HL-60/S4 (cell line): ENCODE data around the gene ADSL.

Experiments used
- in situ Hi-C: fragments of 300-500 bp; cut with MboI; formaldehyde crosslinking; loops from 2 replicates; pipeline ENCODE4 v1.14.3; 2022; ENCODE audit warnings: low sequenced_read_pairs

ADSL gene

DNA sequence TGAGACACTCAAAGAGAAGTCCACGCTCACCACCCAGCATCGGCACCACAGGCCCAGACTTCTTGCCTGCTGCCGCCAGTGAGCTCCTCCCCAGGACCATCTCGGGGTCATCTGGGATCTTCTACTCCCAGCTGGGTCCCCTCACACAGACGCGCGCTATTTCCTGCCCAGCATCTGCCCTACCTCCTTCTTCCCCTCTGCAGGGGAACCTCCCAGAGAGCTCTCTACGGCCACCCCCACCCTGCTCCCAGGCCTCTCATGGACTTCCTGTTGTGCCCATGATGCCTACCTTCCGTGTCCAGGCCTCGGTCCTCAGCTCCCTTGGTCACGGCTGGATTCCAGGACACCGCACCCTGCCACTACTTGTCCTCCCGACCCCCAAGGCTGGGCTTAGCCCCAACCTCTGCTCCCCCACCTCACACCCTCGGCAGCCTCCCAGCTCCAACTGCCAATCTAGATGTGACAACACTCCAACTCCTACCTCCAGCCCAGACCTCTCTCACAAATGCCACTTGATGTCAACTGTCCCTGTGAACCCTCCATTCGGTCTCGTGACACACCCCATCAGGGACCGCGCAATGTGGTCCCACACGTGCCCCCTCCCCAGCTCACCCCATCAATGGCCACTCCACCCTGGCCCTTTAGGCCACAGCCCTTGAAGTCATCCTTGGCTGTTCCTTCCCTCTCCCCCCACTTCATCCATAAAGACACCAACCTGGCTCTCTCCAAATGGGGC is 69.4 kb downstream of the ADSL start:
- in situ Hi-C loops = no loop called here

- in situ Hi-C loops = no loop called here
Measured at GRCh38 chr22:40416267-40416570, 69.9 kb downstream of the ADSL start.

DNA sequence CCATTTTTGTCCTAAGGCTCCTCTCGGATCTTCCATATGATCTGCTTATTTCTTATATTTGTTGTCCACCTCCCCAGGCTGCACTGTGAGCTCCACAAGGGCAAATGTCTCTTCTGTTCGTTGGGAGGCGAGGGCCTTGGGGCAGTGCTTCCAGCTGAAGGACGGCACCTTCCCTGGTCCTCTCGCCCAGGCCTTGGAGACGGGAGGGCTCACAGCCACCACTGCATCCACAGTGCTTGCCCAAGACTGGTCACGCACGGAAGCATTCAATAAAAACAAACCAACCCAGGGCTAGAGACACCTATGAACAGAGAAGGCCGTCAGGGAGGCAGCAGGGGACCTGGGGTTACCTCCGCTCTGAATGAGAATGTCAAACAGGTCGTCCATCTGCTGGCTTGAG is 70.3 kb downstream of the ADSL start:
- in situ Hi-C loops = no loop called here

GRCh38 chr22:40417041-40417440 is 70.7 kb downstream of the ADSL start:
- in situ Hi-C loops = no loop called here

- in situ Hi-C loops = no loop called here
Measured at GRCh38 chr22:40417881-40418280, 71.6 kb downstream of the ADSL start.

- in situ Hi-C loops = no loop called here
Measured at GRCh38 chr22:40418366-40419201, 72.3 kb downstream of the ADSL start.

- in situ Hi-C loops = no loop called here
Measured at GRCh38 chr22:40419718-40420117, 73.4 kb downstream of the ADSL start.

DNA sequence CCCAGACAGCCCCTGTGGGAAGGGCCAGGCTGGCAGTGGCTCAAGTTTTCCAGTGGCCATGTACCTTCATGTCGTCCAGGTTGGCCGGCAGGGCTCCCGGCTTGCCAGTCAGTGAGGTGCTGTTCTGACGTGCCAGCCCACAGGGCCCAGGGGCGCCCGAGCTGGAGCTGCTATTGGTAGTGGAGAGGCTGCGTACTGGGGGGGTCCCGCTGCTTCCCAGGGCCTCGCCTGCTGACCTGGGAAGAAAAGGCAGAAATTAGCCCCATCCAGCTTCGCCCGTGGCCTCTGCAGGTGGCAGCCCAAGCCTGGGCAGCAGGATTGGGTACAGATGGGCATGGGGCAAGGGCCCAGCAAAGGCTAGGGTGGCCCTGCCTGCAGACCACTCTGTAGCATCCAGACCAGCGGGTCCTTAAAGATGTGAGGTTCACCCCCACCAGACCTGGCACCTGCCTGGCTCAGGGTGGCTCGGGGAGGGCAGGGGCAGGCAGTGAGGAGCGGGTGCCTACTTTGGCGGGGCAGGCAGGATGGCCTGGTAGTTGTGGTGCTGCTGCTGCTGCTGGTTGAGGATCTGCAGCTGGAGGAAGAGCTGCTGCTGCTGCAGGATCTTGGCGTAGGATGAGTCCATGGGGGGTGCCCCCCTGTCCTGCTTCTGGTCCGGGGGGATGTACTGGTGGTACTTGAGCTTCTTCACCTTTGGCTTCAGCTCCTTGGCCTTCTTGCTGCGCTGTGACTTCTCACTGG is 74.2 kb downstream of the ADSL start:
- in situ Hi-C loops = no loop called here

DNA sequence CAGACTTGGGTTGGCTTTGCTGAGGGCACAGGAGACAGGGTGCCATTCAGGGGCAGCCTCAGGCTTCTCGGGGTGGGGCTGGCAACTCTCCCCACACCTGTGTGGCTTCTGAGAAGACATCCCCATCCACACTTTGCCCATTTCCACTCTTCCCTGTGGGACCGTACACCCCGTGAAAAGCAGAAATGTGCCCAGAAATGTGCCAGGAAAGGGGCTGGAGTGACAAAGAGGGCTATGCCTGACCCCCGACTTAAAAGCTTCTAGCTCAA is 74.7 kb downstream of the ADSL start:
- in situ Hi-C loops = no loop called here

DNA sequence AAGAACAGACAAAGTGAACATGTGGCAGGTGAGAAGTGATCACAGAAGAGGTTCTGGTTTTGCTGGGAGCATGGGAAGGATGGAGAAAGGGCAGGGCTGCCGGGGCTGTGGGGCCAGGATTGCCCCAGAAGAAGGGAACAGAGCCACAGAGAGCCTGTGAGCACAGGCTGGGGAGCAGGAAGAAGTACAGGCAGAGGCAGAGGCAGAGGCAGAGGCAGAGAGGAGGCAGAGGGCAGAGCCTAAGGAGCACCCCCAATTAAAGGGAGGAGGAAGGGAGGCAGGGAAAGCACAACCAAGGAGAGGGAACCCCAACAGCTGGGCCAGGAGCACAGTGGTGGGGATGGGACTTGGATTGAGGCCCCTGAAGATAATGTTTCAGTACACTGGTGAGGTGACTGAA is 75.6 kb downstream of the ADSL start:
- in situ Hi-C loops = no loop called here

DNA sequence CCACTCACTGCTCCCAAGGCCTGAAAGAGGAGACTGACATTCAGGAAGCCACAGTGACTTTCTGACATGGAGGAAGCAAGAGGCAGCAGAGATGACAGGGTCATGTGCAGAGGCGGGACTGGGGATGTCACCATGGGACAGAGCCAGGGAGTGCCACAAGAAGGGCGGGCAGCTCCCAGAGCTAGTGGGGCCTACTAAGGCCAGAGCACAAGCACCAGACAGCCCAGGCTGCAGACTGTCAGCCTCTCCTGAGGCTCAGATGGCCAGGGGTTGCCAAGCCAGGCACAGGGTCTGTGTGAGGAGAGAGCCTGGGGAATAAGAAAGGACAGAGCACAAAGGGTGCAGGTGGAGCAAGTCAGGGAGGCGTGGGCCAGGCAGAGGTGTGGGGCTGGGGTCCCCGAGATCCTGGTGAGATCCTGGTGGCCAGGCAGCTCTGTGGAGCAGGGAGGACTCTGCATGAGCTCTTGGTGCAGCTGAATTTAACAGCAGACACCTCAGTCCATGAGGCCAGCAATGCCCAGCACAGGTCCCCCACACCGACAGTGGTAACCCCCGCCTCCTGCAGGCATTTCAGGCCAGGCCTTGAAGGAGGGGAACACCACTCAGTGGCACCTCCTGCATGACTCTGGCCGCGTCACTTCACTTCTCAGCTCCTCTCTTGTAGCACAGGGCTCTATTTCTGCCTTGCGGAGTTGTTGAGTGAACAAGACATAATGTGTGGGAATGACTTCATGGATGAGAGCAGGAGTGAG is 76.4 kb downstream of the ADSL start:
- in situ Hi-C loops = no loop called here

- in situ Hi-C loops = no loop called here
Measured at GRCh38 chr22:40423310-40423688, 77.0 kb downstream of the ADSL start.

DNA sequence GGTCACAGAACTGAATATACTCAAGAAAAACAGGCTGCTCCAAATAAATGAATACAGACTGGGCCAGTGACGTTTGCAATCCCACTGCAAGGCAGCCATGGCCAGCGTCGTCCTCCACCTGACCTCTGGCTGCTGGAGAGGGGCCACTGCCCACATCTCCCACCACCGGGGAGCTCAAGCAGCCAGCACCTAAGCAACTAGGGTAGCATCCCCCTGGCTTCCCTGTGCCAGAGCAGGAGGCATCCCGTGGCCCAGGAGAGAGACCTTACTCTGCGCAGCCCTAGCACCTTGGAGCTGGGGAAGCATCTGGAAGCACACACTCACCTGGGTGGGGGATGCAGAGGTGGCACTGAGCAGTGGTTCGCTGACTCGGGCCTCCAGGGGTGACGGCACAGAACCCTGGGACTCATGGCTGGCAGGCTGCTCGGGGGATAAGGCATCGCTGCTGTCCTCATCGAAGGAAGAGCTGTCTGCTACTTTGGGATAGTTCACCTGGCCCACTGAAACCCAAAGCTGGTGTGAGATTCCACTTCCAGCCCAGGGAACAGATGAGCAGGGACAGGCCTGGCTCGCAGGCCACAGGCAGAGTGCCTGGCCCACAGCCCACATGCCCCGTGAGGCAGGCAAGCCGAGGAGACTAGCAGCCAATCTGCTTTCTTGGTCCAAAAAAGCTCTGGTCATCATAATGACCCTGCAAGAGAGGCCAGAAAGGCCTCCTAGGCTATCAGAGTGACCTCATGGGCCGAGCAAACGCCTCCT is 77.8 kb downstream of the ADSL start:
- in situ Hi-C loops = no loop called here

DNA sequence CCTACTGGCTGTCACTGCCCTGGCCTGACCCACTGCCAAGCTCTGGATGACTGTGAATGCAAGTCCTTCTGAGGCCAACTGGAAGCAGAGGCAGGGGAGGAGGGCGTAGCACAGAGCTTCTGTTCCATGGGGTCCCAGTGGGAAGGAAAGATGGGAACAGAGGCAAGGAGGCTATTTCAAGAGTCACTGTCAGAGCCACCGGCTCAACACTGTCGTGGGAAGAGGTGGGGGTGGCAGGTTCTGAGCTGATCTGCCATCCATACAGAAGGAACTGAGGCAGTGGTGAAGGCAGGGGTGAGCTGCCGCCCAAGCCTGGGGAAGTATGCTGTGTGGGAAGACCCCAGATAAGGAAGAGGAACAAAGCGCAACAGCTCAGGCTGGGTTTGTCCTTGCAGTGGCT is 78.8 kb downstream of the ADSL start:
- in situ Hi-C loops = no loop called here

- in situ Hi-C loops = no loop called here
Measured at GRCh38 chr22:40426594-40427333, 80.5 kb downstream of the ADSL start.

DNA sequence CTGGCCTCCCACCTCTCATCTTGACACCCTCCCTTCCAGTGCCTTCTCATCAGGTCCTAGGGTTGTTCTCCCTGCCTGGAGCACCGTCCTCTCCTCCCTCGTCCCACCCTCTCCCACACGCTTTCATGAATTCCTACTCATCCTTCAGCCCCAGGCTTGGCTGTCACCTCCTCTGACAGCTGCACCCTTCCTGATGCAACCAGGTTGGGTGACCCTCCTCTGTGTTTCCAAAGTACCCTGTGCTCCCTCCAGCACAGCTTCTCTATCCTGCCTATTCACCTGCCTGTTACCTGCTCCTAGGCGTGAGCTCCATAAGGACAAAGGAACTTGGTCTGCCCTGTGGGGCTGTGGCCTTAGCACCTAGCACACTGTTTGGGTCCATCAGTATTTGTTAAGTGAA is 82.5 kb downstream of the ADSL start:
- in situ Hi-C loops = no loop called here

DNA sequence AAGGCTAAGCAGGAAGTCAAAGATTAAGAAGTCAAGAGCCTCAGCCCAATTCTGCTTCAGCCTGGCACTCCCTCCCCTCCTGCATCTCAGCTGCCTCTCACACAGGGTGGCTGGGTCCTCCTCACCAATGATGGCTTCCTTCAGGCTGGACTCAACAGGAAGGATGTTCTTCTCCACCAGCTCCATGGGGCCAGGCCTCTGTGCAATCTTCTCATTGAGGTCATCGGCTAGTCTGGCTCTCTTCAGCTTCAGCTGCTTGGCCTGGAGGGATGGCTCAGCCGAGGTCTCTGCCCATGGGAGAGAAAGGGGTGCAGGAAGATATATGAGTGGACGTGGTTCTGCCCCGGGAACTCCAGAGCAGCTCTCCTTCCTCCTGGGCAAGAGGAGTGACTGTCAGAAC is 83.2 kb downstream of the ADSL start:
- in situ Hi-C loops = no loop called here

DNA sequence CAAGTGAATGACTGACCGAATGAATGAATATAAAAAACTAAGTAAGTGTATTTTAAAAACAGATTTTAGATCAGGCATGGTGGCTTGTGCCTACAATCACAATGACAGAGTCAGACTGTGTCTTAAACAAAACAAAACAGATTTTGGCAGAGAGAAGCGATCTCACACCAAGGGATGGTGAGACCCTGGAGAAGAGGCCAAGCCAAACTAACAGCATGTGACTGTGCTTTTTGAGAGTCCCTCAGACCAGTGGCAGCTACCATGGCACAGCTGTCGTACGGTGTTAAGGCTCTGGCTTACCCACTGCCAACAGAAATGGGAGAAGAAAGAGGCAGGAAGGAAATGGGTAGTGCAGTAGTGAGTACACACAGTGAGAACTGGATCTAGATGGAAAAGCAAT is 84.7 kb downstream of the ADSL start:
- in situ Hi-C loops = loop anchor here (10.0 kb wide), 1 partner anchor 214 kb away; no protein-coding TSS in a partner anchor

DNA sequence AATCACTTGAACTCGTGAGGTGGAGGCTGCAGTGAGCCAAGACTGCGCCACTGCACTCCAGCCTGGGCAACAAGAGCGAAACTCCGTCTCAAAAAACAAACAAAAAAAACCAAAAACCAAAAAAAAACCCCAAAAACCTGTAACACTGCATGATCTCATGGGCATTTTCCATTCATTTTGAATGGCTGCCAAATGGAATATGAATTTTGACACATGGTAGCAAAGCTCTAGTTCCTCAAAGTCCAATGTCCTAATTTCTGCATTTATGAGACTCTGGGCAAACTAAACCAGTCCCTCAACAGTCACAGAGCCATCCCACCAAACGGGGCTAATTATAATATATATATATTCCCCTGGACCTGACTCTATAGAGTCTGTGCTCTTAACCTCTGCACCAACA is 85.9 kb downstream of the ADSL start:
- in situ Hi-C loops = loop anchor here (10.0 kb wide), 1 partner anchor 213 kb away; no protein-coding TSS in a partner anchor

DNA sequence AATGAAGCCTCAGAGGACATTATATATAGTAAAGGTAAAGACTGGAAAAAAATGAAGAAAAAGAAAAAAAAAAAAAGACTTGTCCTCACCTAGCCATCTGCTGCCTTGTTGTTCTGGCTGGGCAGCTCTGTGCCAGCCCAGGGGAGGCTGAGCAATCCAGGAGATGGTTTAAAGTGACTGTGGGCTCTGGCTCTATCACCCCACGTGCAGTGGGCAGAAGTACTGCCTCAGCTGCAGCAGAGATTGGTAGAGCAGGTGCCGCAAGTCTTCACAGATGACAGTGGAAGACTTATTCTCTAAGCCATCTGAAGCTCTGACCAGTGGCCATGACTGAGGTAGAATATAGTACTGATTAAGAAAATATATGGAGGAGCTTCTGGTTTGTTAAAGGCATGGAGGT is 86.3 kb downstream of the ADSL start:
- in situ Hi-C loops = loop anchor here (10.0 kb wide), 1 partner anchor 212 kb away; no protein-coding TSS in a partner anchor
